ENCODE results near the gene KCNAB3.

Gene KCNAB3

DNA sequence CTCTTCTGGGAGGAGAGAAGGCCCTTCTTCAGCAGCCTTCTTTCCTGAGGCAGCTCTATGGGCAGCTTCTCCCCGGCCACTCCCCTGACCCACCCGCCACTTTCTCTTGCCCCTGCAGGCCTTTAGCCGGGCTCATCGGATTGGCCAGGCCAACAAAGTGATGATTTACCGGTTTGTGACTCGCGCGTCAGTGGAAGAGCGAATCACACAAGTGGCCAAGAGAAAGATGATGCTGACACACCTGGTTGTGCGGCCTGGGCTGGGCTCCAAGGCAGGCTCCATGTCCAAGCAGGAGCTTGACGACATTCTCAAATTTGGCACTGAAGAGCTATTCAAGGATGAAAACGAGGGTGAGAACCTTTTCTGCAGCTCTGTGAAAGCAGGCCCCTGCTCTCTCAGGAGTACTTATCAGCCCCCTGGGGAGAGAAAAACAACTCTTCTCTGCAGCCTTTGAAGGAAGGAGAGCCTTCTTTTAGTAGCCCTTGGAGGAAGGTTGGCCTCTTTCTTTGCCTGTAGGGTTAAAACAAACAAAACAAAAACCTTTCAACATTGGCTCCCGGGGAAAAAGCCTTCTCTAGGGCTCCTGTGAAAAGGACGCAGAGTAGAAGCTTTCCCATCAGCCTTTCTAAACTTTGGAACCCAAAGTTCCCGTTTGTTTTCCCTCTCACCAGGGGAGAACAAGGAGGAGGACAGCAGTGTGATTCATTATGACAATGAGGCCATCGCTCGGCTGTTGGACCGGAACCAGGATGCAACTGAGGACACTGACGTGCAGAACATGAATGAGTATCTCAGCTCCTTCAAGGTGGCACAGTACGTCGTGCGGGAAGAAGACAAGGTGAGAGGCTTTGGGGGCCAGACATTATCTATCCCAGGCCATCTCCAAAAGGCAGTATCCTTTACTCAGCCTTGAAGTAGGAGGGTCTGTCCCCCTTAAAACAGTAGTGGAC lies 26.2 kb downstream of the KCNAB3 start:
- no peak for DNase-seq (ENCODE audit: low read depth in 2 of 2)

GRCh38 chr17:7897773-7898172 lies 31.9 kb downstream of the KCNAB3 start:
- no peak for DNase-seq (ENCODE audit: low read depth in 2 of 2)

DNA sequence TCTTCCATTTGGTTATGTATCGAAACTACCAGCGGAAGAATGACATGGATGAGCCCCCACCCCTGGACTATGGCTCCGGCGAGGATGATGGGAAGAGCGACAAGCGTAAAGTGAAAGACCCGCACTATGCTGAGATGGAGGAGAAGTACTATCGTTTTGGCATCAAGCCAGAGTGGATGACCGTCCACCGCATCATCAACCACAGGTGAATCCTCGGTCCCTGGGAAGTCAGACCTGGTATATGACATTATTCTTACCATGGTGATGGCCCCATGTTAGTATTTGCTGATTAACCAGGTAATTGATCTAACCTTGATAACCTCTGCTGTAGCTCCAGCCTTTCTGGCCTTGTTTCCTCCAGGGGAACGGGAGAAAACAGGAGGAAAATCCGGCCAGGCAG lies 32.6 kb downstream of the KCNAB3 start:
- DNase-seq (ENCODE audit: low read depth in 2 of 2) = no peak

GRCh38 chr17:7894866-7895265 lies 34.8 kb downstream of the KCNAB3 start:
- no peak for DNase-seq (ENCODE audit: low read depth in 2 of 2)

DNA sequence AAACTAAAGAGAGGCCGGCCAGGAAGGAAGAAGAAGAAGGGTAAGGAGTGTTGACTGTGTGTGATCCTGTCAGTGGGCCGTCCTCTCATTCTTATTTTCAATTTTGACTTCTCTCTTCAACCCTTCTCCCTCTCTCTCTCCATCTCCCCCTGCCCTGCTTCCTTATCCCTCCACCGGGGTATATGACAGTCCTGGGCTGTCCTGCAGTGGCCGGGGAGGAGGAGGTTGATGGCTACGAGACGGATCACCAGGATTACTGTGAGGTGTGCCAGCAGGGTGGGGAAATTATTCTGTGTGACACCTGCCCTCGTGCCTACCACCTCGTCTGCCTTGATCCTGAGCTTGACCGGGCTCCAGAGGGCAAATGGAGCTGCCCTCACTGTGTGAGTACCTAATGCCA lies 35.4 kb downstream of the KCNAB3 start:
- DNase-seq (ENCODE audit: low read depth in 2 of 2) = no peak

GRCh38 chr17:7893187-7893880 lies 36.3 kb downstream of the KCNAB3 start:
- no peak for DNase-seq (ENCODE audit: low read depth in 2 of 2)

DNA sequence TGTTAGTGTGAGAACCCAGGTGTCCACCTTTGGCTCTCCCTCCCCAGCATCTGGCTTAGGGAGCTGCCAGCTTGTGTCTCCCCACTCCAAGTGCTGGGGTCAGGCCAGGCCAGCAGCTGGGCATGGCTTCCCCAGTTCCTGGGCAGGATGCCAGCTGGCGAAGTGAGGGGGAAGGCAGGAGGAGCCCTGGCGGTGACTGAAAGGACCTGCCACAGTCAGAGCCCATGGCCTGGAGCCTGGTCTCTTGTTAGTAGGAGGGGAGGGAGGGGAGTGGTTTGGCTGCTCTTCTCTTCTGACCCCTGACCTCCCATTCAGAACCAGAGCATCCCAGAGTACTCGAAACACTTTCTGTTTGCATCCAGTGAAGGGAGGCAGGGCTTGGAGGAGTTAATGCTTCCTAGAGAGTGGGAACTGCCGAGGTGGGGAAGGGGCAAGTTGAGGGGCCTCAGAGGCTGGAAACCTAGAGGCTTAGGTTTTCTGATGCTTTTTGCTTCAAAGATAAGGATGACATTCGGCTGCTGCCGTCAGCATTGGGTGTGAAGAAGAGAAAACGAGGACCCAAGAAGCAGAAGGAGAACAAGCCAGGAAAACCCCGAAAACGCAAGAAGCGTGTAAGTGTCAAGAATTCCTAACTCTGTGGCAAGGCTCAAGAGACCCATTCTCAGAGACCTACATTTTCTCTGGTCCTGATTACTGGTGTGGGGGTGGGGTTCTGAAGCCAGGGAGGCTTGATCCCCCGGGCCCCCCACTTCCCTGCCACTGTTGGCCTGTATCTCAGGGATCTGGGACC lies 40.3 kb downstream of the KCNAB3 start:
- no peak for DNase-seq (ENCODE audit: low read depth in 2 of 2)

DNA sequence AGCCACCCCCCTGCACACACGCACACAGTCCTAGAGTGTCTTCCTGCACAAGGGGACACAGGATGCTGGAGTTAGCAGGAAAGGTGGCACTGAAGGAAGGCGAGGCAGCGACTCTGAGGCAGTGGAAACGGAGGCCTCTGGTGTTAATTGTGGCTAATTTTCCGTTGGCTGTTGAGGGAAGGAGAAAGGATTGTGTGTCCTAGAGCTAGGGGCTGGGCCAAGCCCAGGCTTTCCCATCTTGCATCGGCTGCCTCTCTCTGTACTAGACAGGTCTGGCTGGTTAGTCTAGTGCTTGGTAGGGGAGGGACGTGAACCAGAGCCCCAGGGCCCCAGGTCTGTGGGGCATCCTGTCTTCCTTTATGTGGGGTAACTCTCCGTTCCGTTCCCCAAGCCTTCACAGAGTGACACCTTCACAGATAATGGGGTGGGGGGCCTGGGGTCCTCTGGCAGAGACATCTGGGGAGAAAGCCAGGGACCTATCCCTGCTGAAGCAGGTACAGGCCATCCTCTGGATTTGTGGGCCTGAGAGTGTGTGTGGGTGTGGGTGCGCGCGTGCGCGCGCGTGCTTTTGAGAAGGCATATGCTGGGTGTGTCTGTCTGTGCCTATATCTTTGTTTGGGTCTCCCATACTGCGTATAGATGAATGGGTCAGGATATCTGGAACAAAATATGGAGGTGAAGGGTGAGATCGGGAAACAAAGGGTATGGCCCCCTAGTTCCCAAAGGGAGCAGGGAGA lies 41.3 kb downstream of the KCNAB3 start, which contains the start of gene CHD3:
TSS of gene CHD3 (plus strand) at position 606 of the 737 bp plus-strand sequence. CDS start 212 bp downstream, outside the sequence.
- DNase-seq (ENCODE audit: low read depth in 2 of 2) = no peak

DNA sequence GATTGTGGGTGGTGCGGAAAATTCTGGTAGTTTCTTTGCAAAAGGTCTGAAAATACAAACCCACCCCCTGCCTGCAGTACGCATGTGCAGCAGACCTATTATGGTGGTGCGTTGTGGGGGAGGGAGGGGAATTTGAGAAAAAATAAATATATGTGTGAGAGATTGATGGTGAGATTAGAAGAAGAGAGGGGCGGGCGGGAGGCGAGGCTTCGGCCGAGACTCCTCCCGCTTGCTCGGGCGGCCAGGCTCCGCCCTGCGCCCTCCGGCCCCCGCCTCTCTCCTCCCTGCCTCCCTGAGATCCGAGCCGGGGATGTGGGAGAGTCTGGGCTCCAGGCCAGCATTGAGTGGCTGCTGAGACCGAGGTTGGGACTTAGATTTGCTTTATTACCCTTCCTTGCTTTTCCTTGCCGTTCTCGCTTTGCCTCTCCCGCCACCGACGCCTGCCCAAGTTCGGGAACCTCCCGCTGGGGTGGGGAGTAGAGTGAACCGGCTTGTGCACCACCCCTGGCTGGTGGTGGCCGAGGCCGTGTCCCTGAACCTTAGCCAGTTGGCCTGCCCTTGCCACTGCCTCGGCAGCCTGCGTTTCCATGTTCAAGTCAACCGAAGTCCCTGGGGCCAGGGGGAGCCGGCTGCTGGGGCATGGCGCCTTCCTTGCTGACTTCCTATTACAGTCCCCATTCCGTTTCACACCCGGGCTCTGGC lies 42.0 kb downstream of the KCNAB3 start:
- DNase-seq (ENCODE audit: low read depth in 2 of 2) = peak; percentile 63 to 73

- DNase-seq (ENCODE audit: low read depth in 2 of 2) = no peak
Observed at GRCh38 chr17:7887038-7887481, 42.6 kb downstream of the KCNAB3 start.

- DNase-seq (ENCODE audit: low read depth in 2 of 2) = peak in 1 of 2 donors; percentile 11
Observed at GRCh38 chr17:7886227-7887037, 43.2 kb downstream of the KCNAB3 start.

DNA sequence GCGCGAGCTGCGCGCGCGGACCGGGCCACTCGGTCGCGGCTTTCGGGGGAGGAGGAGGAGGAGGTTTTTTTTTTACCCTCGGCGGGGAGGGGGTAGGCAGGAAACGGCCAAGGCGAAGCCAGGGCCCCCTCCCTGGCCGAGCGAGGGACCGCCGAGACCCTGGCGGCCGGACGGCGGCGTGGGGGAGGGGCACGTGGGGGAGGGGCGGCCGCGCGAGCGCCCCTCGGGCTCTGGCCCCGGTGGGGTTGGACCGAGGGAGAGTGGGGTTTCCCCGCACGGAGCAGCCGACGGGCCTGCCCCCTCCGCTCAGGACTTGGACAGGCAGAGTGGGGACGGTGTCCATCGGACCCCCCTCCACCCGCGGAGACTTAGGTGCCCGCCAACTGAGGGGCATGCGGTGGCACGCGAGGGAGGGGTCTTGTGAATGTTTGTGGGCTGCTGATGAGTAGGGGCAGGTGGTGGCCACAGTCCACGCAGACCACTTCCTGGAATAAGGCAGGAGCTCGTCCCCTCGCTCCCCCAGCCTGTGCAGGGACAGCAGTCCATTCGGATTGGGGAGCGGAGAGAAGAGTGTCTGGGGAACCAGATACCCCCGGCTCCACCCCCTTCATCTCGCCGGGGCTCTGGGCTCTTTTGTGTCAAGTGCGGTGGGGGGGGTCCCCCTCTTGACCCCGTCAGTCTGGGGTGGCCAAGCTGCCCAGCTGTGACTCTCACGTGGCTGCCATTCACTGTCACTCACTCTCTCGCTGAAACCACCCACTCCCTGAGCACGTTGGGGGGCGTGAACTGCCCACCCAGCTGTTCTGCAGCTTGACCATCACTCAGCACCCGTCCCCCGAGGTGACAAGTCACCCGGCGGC lies 44.1 kb downstream of the KCNAB3 start:
- peak in 1 of 2 donors; percentile 11 for DNase-seq (ENCODE audit: low read depth in 2 of 2)

DNA sequence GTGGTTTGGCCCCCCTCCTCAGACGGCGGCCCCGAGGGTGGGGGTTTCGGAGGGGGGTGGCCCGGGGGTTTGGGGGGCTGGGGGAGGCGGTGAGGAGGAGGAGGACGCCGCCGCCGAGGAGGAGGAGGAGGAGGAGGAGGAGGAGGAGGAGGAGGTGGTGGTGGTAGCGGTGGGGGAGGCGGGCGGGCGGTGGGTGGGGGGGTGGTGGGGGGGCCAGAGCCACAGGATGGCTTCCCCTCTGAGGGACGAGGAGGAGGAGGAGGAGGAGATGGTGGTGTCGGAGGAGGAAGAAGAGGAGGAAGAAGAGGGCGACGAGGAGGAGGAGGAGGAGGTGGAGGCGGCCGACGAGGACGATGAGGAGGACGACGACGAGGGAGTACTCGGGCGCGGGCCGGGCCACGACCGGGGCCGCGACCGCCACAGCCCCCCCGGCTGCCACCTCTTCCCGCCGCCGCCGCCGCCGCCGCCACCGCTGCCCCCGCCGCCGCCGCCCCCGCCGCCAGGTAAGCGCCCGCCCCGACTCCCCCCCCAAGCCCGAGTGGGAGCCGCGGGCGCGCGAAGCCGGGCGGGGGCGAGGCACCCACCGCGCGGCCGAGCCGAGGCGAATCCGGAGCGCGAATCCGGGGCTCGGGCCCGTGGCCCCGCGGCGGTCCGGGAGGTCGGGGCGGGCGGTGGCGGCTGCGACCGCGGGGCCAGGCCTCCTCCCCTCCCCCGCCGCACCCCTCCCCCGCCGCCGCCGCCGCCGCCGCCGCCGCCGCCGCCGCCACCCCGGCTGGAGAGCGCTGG lies 44.9 kb downstream of the KCNAB3 start:
- peak in 1 of 2 donors; percentile 17 for DNase-seq (ENCODE audit: low read depth in 2 of 2)

- DNase-seq (ENCODE audit: low read depth in 2 of 2) = no peak
Observed at GRCh38 chr17:7883781-7884386, 45.8 kb downstream of the KCNAB3 start.

- DNase-seq (ENCODE audit: low read depth in 2 of 2) = no peak
Observed at GRCh38 chr17:7882629-7883028, 47.0 kb downstream of the KCNAB3 start.

DNA sequence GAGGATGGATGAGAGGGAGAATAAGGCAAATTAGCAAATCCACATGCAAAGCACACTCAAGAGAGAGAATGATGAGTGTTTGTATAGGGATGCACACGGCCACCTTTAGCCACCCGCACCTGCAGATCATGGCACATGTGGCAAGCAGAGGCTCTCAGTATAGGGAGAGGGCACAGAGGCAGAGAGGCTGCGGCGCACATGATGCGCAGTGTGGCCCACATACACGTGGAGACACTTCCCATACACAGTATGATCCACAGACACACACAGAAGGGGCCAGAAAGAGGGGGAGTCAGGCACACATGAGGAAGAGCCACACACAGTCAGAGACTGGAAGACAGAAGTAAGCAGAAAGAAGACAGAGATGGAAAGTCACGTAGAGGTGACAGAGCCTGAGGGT lies 47.6 kb downstream of the KCNAB3 start:
- DNase-seq (ENCODE audit: low read depth in 2 of 2) = no peak

DNA sequence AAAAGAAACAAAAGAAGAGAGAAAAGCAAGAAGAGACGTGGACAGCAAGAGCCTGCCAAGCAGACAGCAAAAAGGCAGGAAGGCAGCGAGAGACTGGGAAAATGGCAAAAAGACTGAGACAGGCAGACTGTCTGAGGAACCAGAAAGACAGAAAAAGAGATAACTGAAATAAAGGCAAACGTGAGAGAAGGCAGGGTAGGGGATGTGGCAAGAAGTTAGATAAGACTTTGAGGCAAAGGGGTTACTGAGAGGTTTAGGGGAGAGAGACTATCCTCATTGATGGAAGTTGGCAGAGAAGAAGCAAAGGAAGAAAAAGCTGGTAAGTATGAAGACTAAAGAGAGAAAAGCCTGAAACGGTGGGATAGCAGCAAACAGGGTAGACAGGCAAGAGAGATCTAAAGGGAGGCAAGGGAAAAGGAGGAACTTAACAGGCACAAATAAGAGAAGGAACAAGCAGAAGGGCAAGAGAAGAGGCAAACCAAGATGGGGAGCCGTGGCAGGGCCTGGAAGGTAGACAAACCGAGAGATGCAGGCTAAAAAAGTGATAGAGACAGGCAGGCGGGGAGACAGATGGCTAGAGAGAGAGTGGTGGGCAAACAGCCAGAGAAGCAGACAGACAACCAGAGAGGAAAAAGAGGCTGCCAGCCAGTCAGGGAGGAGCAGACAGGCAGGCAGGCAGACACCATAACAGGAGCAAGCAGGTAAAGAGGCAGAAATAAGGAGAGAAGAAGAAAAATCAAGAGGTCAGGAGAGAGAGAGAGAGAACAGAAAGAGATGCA lies 48.2 kb downstream of the KCNAB3 start:
- no peak for DNase-seq (ENCODE audit: low read depth in 2 of 2)

All from stimulated activated CD8-positive, alpha-beta memory T cell treated with anti-CD3 and anti-CD28 coated beads, Interleukin-7, amount 100 ng/mL, for 1 hour (primary cell).